GM21360 (cell line): Measurements from ENCODE around the gene CELF4.

ENCODE experiments used
- ATAC-seq: cut with Tn5 transposase; IDR thresholded peaks from one replicate; pipeline ENCODE4 v1.9.1; 2021; ENCODE audit warnings: mild to moderate bottlenecking, moderate library complexity; ENCODE audit not compliant: unreplicated experiment

The CELF4 gene

GRCh38 chr18:37527395-37527794, 38.2 kb downstream of the CELF4 start:
- no peak for ATAC-seq

- ATAC-seq: no peak
Measured at GRCh38 chr18:37525262-37525585, 40.4 kb downstream of the CELF4 start.

GRCh38 chr18:37524498-37525261, 40.9 kb downstream of the CELF4 start:
- ATAC-seq: no peak

GRCh38 chr18:37524139-37524497, 41.5 kb downstream of the CELF4 start:
- no peak for ATAC-seq

- no peak for ATAC-seq
Measured at GRCh38 chr18:37521510-37522465, 43.8 kb downstream of the CELF4 start.

GRCh38 chr18:37520508-37520907, 45.1 kb downstream of the CELF4 start:
- no peak for ATAC-seq

GRCh38 chr18:37519510-37520135, 46.0 kb downstream of the CELF4 start:
- no peak for ATAC-seq

GRCh38 chr18:37516361-37516853, 49.2 kb downstream of the CELF4 start:
- no peak for ATAC-seq

GRCh38 chr18:37514953-37515352, 50.6 kb downstream of the CELF4 start:
- ATAC-seq: no peak

GRCh38 chr18:37512400-37512799, 53.2 kb downstream of the CELF4 start:
- no peak for ATAC-seq

GRCh38 chr18:37511721-37512298, 53.8 kb downstream of the CELF4 start:
- ATAC-seq: no peak

- ATAC-seq: no peak
Measured at GRCh38 chr18:37509600-37509999, 56.0 kb downstream of the CELF4 start.

GRCh38 chr18:37508207-37508606, 57.4 kb downstream of the CELF4 start:
- no peak for ATAC-seq

- no peak for ATAC-seq
Measured at GRCh38 chr18:37507239-37507638, 58.4 kb downstream of the CELF4 start.

- no peak for ATAC-seq
Measured at GRCh38 chr18:37506001-37506400, 59.6 kb downstream of the CELF4 start.

- no peak for ATAC-seq
Measured at GRCh38 chr18:37505321-37505720, 60.3 kb downstream of the CELF4 start.

GRCh38 chr18:37502601-37503000, 63.0 kb downstream of the CELF4 start:
- ATAC-seq: no peak

GRCh38 chr18:37502036-37502435, 63.6 kb downstream of the CELF4 start:
- ATAC-seq: no peak

- ATAC-seq: no peak
Measured at GRCh38 chr18:37501136-37501535, 64.5 kb downstream of the CELF4 start.

GRCh38 chr18:37499913-37500312, 65.7 kb downstream of the CELF4 start:
- no peak for ATAC-seq

GRCh38 chr18:37499044-37499443, 66.6 kb downstream of the CELF4 start:
- ATAC-seq: no peak
